ENCODE measurements around the gene CEP135.
"Not testable (repeated sequence)": the region's sequence is repeated elsewhere in the genome, so short reads cannot be mapped to it uniquely, and the experiment has no call there.

The CEP135 gene

GRCh38 chr4:55941881-55942396, 6.8 kb upstream of the CEP135 start:
- no peak for DNase-seq

- no peak for DNase-seq
Measured at GRCh38 chr4:55947254-55947882, 1.4 kb upstream of the CEP135 start.

DNA sequence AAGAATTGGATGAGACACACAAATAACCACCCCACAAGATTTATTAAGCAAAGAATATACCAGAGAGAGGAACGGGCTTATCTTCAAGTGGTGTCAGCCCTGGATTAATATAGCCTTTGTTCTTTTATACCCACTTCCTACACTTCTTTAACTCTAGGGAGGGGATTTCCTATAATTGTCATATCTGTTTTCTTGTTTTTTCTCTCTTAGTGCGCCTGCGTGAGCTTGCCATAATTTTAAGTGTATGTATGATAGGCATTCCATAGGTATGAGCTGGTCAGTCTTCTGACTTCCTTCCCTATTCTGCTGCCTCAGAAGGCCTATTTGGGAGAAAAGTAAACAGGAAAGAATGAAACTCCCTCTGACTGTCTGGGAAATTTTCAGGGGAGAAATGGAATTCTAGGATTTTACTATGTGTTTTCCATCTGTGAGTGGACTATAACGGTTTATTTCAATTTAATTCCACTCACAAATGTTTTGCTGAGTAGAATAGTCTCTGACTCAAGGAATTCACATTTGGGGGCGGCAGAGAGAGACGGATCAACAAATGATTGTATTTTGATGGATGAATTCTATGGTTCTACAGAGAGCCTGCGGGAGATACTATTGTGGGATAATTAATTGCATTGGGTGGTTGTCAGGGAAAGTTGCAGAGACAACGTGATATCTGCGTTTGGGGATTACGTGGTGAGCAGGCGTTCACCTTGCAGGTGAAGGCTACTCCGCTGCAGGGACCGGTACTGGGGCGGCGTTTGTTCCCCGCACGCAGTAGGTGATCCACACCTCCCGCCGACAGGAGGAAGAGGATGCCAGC, 626 bp upstream of the CEP135 start:
- DNase-seq, result no peak

DNA sequence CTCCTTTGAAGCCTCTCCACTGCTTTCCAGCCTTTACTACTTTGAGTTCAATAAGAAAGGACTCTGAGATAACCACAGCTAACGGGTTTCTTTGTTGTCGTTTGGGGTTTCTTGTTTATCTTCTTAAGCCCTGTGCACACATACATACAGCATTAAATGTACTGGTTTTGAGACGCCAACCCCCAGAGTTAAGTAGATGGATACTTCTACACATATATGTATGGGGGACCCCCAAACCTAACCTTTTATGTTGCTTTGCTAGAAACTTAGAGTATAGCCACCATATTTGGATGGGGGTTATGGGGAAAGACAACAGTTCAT, 697 bp downstream of the CEP135 start:
- DNase-seq, result no peak

GRCh38 chr4:55951191-55951922, 2.6 kb downstream of the CEP135 start:
- DNase-seq, result no peak

DNA sequence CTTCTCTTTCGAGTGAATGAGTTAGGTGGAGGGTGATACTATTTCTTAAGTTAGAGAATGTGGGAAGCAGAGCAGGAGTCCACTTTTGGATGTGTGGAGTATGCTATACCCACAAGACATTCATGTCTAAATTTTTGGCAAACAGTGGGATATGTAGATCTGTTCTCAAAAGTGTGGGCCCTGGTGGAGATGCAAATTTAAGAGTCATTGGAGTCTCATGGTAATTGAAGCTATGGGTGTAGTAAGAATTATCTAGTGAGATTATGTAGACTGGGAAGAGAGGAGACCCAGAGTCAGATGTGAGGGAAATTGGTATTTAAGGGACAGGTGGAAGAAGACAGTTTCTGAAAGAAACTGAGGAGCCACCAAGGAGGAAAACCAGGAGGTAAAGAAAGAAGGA, 7.0 kb downstream of the CEP135 start:
- DNase-seq, result no peak

DNA sequence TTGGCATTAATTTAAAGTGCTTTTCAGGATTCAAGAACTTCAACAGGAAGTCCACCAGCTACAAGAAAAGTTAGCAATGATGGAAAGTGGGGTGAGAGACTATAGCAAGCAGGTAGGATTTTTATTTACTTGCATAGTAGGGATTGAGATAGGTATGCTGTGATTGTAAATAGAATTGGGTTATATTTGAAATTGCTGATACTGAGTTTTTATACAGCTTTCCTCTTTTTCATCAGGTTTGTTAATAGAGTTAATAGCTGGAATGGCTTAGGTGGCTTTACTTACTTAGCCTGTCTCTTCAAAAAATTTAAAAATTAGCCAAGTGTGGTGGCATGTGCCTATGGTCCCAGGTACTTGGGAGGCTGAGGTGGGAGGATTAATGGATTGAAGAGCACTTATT, 10.9 kb downstream of the CEP135 start:
- no peak for DNase-seq

- DNase-seq, result no peak
Measured at GRCh38 chr4:55964046-55964445, 15.3 kb downstream of the CEP135 start.

GRCh38 chr4:55965585-55965984, 16.8 kb downstream of the CEP135 start:
- no peak for DNase-seq

GRCh38 chr4:55966324-55966723, 17.6 kb downstream of the CEP135 start:
- DNase-seq, result not testable (repeated sequence)

DNA sequence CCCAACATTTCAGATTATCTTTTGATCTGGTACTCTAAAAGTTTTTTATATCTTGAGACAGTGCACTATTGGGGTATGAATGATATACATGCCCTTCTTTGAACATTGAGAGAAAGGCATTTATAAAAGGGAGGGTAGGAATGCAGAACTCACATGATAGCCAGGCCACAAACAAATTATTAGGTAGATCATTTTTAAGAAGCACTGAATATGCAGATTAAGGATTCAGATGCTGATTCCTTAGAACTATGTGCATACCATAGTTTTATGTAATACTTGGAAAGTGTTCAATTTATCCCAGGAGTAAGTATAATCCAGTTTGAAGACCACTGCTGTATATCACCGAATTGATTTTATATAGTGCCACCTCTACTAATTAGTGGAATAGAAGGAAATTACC, 18.6 kb downstream of the CEP135 start:
- DNase-seq, result no peak

- DNase-seq, result no peak
Measured at GRCh38 chr4:55973650-55974049, 24.9 kb downstream of the CEP135 start.

DNA sequence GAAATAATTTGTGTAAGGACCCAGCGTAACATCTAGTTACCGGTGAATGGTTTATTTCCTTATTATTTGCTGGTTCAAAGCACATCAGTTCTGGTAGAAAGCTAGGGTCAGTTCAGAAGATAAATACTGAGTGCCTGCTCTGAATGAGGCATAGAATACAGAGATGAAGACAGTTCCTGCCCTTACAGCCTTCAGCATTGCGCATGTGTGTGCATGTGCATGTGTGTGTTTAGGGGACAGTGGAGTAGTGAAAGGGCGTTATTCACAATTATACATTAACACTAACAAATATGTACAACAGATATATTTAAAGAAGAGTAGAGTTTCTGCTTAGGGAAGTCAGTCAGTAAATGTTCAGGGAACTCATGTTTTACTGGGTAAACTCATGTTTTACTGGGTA, 29.1 kb downstream of the CEP135 start:
- DNase-seq, result no peak

GRCh38 chr4:55979562-55979961, 30.8 kb downstream of the CEP135 start:
- no peak for DNase-seq

DNA sequence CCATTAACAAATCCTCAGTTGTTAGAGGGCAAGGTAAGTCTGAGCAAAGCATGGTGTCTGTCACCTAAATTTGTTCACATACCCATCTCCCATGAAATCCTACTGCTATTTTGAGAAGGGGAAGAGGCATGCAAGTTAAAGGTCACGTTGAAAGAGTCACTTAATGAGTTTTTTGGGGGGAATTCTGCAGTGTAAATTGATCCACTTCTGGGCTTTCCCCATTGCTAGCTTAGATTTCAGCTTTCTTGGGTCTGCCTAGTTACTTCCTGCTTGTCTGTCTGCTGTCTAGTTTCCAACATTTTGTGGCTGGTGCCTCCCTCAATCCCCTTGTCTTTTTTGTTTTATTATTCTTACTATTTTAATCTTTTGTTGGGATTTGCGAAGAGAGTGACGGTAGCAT, 32.0 kb downstream of the CEP135 start:
- no peak for DNase-seq

- DNase-seq, result no peak
Measured at GRCh38 chr4:55982976-55983375, 34.2 kb downstream of the CEP135 start.

DNA sequence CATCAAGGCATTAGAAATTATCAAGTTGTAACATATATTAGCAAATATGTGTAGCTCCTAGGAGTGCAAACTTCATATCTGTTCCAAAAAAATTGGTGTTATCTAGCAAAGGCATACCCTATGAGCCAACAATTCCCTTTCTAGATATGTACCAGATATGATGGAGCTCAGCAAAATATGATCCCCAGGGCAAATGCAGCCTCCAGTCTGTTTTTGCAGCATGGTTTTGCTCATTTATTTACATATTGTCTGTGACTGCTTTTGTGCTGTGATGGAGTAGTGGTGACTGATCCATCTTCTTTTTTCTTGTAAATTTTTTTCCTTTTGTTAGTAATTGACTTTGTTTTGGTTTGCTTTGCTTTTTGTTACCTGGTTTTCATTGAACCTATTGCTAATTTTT, 41.0 kb downstream of the CEP135 start:
- DNase-seq, result no peak

- no peak for DNase-seq
Measured at GRCh38 chr4:55993994-55994663, 45.4 kb downstream of the CEP135 start.

- no peak for DNase-seq
Measured at GRCh38 chr4:55996646-55997045, 47.9 kb downstream of the CEP135 start.

- no peak for DNase-seq
Measured at GRCh38 chr4:56003606-56004005, 54.9 kb downstream of the CEP135 start.

DNA sequence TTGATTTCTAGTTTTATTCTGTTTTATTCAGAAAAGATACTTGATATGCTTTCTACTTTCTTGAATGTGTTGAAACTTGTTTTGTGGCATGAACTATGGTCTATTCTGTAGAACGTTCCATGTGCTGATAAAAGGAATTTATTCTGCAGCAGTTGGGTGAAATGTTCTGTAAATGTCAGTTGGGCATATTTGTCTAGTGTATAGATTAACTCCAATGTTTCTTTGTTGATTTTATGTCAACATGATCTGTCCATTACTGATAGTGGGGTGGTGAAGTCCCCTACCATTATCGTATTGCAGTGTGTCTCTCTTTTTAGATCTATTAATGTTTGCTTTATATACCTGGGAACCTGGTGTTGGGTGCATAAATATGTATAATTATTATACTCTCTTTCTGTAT, 55.5 kb downstream of the CEP135 start:
- no peak for DNase-seq

- no peak for DNase-seq
Measured at GRCh38 chr4:56007154-56007553, 58.4 kb downstream of the CEP135 start.

DNA sequence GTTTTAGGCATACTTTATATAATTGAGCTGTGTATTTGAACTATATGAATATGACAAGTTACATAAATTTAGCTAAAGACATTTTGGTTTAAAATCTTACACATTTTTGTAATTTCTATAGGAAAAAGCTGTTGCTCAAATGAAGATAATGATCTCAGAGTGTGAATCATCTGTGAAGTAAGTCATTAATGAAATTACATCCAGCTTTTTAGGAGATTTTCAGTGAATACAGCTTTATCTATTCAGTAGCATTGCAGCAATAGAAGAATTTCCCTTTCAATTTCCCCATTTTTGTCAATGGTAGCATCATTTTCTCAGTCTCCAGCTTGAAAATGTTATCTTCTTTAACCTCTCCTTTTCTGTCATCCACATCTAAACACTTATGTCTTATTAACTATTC, 59.5 kb downstream of the CEP135 start:
- DNase-seq, result no peak

Measured in islet precursor cell (in vitro differentiated cells).